Measurements from ENCODE around the gene SAPCD1.
"Not testable (repeated sequence)": the region's sequence is repeated elsewhere in the genome, so short reads cannot be mapped to it uniquely, and the experiment has no call there.

SAPCD1 gene

DNA sequence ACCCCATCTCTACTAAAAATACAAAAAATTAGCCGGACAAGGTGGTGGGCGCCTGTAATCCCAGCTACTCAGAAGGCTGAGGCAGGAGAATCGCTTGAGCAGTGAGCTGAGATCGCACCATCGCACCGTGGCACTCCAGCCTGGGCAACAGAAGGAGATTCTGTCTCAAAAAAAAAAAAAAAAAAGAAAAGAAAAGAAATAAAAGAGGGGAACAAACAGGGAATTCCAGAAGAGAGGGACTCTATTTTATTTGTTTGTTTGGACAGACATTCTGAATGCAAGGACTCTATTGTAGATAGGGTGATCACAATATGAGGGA is 31.4 kb downstream of the SAPCD1 start:
- not testable (repeated sequence) for H3K27ac ChIP-seq (replicated peaks); DNase-seq (ENCODE audit: low read depth in 1 of 2, low spot score in 1 of 2); H3K27me3 ChIP-seq (ENCODE audit: insufficient read depth, poor library complexity, severe bottlenecking)
- H3K4me3 ChIP-seq (replicated peaks; ENCODE audit: insufficient read depth, low read length) = peak overlapping the region; percentile 85

DNA sequence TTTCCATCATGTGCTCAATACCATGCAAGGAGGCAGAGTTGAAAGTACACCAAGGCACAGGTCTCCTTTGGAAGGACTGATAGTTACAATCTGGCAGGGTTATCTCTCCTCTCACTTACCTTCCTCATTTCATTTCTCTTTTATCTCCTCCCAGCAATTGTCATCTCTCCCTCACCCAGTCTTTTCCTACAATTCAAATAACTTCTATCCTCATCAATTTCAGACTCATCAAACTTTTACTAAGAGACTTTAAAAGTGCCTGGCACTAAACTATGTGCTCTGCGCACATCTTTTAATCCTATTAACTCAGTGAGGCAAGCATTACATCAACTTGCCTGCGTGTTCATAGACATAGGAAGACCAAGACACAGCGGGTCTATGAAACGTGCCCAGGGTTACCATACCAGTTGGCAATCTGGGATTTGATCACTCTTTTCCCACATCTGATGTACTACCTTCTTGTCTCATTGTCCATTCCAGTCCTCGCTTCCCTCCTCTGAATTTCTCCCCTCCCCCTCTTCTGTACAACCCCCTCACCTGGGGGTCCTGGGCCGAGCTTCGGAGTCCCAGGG is 31.9 kb downstream of the SAPCD1 start:
- DNase-seq (ENCODE audit: low read depth in 1 of 2, low spot score in 1 of 2) = peak in 1 of 2 experiments; percentile 40
- Histone ChIP-seq H3K27ac (replicated peaks) (peak overlapping the region; percentile 91), H3K4me3 (replicated peaks; ENCODE audit: insufficient read depth, low read length) (peak overlapping the region; percentile 85), H3K27me3 (ENCODE audit: insufficient read depth, poor library complexity, severe bottlenecking) (no peaks in the 10 kb centered on the region)
- TF ChIP-seq SPI1 (IDR thresholded peaks at IDR 0.05; ENCODE audit: borderline replicate concordance, low read depth) (peak; percentile 20; the same call in 1 of the 2 replicates), GABPA (IDR thresholded peaks at IDR 0.05; ENCODE audit: low read depth) (no peak)

DNA sequence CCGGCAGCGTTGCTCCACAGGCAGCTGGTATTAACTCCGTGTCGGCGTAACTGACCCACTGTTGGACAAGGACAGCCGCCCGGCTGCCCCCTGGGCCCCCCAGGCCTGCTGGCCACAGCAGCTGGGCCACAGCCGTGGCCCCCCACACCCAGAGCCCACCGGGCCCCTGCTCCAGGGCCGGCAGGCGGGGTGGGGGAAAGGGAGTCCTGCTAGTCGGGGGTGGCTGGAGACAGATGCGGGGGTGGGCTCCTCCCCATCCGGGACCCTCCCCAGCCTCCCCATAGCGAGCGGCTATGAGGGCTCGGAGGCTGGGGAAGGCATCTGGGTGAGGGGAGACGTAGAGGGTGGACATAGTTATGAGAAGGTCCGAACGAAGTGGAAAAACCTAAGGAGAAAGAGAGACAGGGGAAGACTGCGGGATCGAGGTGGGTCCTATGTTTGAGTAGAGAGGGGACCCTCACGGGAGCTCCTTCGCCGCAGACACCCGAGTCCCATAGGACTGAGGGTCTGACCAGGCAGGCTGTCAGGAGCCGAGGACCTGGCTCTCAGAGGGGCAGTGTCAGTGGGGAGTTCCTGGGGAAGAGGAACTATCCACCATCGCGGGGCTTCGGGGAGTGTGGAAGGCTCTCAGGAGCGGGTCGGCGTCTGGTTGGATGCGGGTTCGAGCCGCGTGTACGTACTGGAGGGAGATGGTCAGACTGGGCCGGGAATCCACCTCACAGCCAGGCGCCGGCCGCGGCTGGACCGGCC is 32.6 kb downstream of the SAPCD1 start:
- no peaks in the 10 kb centered on the region for H3K27me3 ChIP-seq (ENCODE audit: insufficient read depth, poor library complexity, severe bottlenecking)
- peak in 1 of 2 experiments; percentile 67 for DNase-seq (ENCODE audit: low read depth in 1 of 2, low spot score in 1 of 2)
- H3K4me3 ChIP-seq (replicated peaks; ENCODE audit: insufficient read depth, low read length) = peak overlapping the region; percentile 85
- TF ChIP-seq POLR2AphosphoS5 (IDR thresholded peaks at IDR 0.05; ENCODE audit: low read depth) = peak; percentile 24; the same call in 1 of the 2 replicates
- TF ChIP-seq, protein P1, sequence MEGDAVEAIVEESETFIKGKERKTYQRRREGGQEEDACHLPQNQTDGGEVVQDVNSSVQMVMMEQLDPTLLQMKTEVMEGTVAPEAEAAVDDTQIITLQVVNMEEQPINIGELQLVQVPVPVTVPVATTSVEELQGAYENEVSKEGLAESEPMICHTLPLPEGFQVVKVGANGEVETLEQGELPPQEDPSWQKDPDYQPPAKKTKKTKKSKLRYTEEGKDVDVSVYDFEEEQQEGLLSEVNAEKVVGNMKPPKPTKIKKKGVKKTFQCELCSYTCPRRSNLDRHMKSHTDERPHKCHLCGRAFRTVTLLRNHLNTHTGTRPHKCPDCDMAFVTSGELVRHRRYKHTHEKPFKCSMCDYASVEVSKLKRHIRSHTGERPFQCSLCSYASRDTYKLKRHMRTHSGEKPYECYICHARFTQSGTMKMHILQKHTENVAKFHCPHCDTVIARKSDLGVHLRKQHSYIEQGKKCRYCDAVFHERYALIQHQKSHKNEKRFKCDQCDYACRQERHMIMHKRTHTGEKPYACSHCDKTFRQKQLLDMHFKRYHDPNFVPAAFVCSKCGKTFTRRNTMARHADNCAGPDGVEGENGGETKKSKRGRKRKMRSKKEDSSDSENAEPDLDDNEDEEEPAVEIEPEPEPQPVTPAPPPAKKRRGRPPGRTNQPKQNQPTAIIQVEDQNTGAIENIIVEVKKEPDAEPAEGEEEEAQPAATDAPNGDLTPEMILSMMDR (IDR thresholded peaks at IDR 0.05; ENCODE audit: insufficient read depth, low read length) = no peak
- peak overlapping the region; percentile 91 for H3K27ac ChIP-seq (replicated peaks)

DNA sequence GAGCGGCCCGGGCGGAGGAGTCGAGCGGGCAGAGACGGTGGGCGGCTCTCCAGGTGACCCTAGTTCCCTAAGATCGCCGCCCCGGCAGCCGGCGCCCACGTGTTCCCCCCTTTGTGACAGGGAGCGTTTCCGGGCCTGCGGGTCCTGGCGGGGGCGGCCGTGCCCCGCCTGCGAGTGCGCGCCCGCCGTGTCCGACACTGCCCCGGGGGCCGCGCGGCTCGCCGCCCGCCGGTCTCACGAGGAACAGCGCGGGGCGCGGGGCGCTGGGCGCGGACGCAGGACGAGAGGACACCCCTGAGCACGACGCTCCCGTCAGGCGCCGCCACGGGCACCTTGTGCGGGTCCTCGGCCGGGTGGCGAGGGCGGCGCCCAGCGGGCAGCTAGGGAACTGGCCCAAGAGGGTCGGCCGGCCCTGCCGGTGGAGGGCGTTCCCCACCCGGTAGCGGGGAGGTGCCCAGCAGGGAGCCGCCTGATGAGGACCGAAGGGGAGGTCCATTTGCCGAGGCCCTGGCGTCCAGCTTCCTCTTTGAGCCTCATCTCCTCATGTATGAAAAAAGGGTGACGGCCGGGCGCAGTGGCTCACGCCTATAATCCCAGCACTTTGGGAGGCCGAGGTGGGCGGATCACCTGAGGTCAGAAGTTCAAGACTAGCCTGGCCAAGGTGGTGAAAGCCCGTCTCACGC is 33.3 kb downstream of the SAPCD1 start, which contains the start of gene VARS1:
VARS1 (minus strand) TSS at position 137 of the 683 bp plus-strand sequence. CDS start 535 bp downstream, outside the sequence.
- peak; percentile 93 to 96 for DNase-seq (ENCODE audit: low read depth in 1 of 2, low spot score in 1 of 2)
- TF ChIP-seq SPI1 (IDR thresholded peaks at IDR 0.05; ENCODE audit: borderline replicate concordance, low read depth) (peak; percentile 57; the same call in 1 of the 2 replicates), POLR2AphosphoS5 (IDR thresholded peaks at IDR 0.05; ENCODE audit: low read depth) (peak; percentile 28), GABPA (IDR thresholded peaks at IDR 0.05; ENCODE audit: low read depth) (no peak)
- TF ChIP-seq, protein P1 (IDR thresholded peaks at IDR 0.05; ENCODE audit: insufficient read depth, low read length) = peak; percentile 57
- TF ChIP-seq, protein P2, sequence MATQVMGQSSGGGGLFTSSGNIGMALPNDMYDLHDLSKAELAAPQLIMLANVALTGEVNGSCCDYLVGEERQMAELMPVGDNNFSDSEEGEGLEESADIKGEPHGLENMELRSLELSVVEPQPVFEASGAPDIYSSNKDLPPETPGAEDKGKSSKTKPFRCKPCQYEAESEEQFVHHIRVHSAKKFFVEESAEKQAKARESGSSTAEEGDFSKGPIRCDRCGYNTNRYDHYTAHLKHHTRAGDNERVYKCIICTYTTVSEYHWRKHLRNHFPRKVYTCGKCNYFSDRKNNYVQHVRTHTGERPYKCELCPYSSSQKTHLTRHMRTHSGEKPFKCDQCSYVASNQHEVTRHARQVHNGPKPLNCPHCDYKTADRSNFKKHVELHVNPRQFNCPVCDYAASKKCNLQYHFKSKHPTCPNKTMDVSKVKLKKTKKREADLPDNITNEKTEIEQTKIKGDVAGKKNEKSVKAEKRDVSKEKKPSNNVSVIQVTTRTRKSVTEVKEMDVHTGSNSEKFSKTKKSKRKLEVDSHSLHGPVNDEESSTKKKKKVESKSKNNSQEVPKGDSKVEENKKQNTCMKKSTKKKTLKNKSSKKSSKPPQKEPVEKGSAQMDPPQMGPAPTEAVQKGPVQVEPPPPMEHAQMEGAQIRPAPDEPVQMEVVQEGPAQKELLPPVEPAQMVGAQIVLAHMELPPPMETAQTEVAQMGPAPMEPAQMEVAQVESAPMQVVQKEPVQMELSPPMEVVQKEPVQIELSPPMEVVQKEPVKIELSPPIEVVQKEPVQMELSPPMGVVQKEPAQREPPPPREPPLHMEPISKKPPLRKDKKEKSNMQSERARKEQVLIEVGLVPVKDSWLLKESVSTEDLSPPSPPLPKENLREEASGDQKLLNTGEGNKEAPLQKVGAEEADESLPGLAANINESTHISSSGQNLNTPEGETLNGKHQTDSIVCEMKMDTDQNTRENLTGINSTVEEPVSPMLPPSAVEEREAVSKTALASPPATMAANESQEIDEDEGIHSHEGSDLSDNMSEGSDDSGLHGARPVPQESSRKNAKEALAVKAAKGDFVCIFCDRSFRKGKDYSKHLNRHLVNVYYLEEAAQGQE (IDR thresholded peaks at IDR 0.05; ENCODE audit: insufficient replicate concordance, low read depth) = peak; percentile 21
- H3K27me3 ChIP-seq (ENCODE audit: insufficient read depth, poor library complexity, severe bottlenecking) = no peaks in the 10 kb centered on the region

DNA sequence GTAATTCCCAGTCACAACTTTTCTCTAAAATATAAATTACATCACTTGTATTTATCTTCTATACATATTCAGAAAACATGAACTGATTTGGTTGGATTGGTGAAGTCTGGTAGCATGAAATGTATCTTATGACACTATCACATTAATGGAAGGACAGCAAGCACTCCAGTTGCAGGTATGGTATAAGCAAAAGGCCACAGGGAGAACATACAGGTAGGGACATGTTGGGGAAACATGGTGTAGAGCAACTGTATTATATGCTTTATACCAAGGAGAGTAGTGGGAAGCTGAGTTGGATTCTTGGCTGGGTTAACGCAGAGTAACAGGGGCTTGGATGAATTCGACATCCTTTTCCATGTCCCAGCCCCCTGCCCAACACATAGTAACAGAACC is 34.5 kb downstream of the SAPCD1 start:
- H3K27me3 ChIP-seq (ENCODE audit: insufficient read depth, poor library complexity, severe bottlenecking) = no peaks in the 10 kb centered on the region
- no peak overlapping the region for H3K27ac ChIP-seq (replicated peaks)
- no peak overlapping the region for H3K4me3 ChIP-seq (replicated peaks; ENCODE audit: insufficient read depth, low read length)
- no peak for DNase-seq (ENCODE audit: low read depth in 1 of 2, low spot score in 1 of 2)
- TF ChIP-seq, protein P1 (IDR thresholded peaks at IDR 0.05; ENCODE audit: insufficient read depth, low read length) = no peak

More for the DNA sequence above, 33.3 kb downstream of the SAPCD1 start, which contains the start of gene VARS1:
- Histone ChIP-seq H3K27ac (replicated peaks) (peak within 1 kb of the TSS; percentile 91), H3K4me3 (replicated peaks; ENCODE audit: insufficient read depth, low read length) (peak within 1 kb of the TSS; percentile 85)
